HTR-8/SVneo (cell line): ENCODE results near the gene MAGI3.
"Not testable (repeated sequence)": the region's sequence is repeated elsewhere in the genome, so short reads cannot be mapped to it uniquely, and the experiment has no call there.

Experiments
- DNase-seq: peaks from one replicate; pipeline ENCODE4 v3.0.0; 2011; ENCODE audit warnings: low spot score, mixed read lengths; ENCODE audit not compliant: insufficient read length
- FAIRE-seq: peaks from 2 replicates; lab custom pipeline; 2011; peaks lifted over from hg19 to GRCh38; lab: Jason Lieb, UNC

Gene MAGI3

GRCh38 chr1:113675302-113675701 is 285.0 kb downstream of the MAGI3 start:
- DNase-seq, result no peak
- FAIRE-seq, result no peak

- no peak for FAIRE-seq
Observed at GRCh38 chr1:113676524-113676923, 286.2 kb downstream of the MAGI3 start.

DNA sequence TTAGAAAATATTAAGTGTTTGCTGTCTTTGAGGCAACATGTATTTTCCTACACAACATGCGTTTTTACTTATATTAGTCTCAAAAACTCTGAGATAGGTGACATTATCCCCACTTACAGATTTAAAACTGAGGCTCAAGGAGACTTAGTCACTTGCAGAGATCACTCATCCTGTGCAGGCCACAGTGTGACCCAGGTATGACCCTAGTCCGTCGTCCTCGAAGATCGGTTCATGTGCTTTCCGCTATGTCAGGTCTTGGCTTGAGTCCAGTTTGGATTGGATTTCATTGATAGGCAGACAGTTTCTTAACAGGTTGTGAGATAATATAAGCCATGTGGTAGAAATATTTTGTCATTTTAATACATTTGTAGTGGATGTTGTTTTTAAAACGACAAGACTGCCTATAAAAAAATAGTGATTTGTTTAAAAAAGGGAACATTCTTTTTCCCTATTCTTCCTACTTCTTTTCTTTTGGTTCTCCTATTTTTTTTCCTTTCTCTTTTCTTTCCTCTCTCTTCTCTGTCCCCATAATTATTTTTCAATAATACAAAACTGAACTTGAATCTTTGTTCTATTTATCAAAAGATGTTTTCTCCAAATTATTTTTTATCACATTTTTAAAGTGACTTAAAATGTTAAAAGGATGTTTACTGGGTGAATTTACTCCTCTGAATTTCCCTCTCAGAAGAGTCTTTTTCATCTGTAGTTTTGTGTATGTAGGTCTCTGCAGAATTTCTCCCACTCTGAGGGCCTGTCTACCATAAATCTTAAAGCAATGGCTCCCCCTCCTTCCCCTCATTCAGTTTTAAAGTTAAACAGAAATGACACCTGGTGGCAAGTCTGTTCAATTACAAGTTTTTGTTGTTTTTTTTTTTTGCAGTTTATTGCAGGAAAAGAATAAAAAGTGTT is 287.2 kb downstream of the MAGI3 start:
- peak; percentile 41 for DNase-seq

More at GRCh38 chr1:113676524-113676923, 286.2 kb downstream of the MAGI3 start:
- DNase-seq, result no peak

GRCh38 chr1:113678159-113678469 is 287.8 kb downstream of the MAGI3 start:
- no peak for FAIRE-seq
- DNase-seq, result no peak

More for the DNA sequence above, 287.2 kb downstream of the MAGI3 start:
- FAIRE-seq, result no peak

GRCh38 chr1:113681596-113682337 is 291.5 kb downstream of the MAGI3 start:
- FAIRE-seq, result no peak

DNA sequence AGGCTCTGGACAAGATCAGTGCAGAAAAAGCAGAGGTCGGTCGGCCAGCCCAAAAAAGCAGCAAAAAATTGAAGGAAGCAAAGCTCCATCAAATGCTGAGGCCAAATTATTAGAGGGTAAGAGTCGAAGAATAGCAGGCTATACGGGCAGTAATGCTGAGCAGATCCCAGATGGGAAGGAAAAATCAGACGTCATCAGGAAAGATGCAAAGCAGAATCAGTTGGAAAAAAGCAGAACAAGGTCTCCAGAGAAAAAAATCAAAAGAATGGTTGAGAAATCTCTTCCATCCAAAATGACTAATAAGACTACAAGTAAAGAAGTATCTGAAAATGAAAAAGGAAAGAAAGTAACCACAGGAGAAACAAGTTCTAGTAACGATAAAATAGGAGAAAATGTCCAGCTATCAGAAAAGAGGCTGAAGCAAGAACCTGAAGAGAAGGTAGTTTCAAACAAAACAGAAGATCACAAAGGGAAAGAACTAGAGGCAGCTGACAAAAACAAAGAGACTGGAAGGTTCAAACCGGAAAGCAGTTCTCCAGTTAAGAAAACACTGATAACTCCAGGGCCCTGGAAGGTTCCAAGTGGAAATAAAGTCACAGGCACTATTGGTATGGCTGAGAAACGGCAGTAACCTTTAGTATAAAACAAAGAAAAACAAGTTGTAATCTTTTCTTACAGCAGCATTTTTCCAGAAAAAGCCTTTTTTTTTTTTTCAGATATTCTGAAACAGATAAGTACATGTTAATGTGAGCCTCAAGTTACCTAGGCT is 293.3 kb downstream of the MAGI3 start:
- no peak for DNase-seq
- no peak for FAIRE-seq

More at GRCh38 chr1:113681596-113682337, 291.5 kb downstream of the MAGI3 start:
- no peak for DNase-seq

- FAIRE-seq (no peak), DNase-seq (no peak)
Observed at GRCh38 chr1:113684153-113684541, 293.8 kb downstream of the MAGI3 start.

- no peak for DNase-seq
- no peak for FAIRE-seq
Observed at GRCh38 chr1:113686891-113687618, 296.7 kb downstream of the MAGI3 start.

- no peak for DNase-seq
- FAIRE-seq, result no peak
Observed at GRCh38 chr1:113691184-113691583, 300.9 kb downstream of the MAGI3 start.

DNA sequence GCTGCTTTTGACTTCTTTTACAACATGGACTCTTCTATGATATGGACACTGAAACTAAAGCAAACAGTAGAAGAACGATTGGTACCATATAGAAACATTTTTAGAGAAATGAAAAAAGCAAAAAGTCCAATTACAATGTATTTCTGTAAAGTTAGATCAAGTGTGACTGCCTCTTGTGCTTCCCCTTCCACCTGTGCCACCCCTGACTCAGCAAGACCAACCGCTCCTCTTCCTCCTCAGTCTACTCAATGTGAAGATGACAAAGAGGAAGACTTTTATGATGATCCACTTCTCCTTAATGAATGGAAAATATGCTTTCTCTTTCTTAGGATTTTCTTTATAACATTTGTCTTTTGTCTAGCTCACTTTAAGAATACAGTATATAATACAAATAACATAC is 302.0 kb downstream of the MAGI3 start:
- no peak for FAIRE-seq
- DNase-seq, result no peak

- FAIRE-seq, result no peak
Observed at GRCh38 chr1:113692824-113693431, 302.6 kb downstream of the MAGI3 start.

GRCh38 chr1:113694910-113695309 is 304.6 kb downstream of the MAGI3 start:
- no peak for FAIRE-seq
- DNase-seq, result no peak

More at GRCh38 chr1:113692824-113693431, 302.6 kb downstream of the MAGI3 start:
- DNase-seq, result no peak

DNA sequence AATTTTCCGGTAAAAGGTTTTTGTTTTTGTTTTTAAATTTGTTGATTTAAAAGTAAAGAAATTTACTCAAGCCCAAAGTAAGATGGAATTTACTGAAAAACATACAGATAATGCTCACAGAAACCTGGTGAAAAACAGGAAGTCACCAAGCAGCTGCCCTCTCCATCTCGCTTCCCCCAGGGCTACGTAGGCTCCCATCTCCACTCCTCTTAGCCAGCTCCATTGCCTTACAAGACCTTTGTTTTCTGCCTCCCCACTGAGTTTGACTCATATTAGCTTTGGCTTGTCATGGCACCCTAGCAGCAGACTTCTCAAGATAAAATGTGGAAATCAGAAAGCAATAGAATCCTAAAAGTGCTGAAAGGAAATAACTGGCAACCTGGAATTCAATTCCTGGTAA is 311.1 kb downstream of the MAGI3 start:
- no peak for DNase-seq
- FAIRE-seq, result no peak

- DNase-seq, result no peak
Observed at GRCh38 chr1:113714606-113715269, 324.4 kb downstream of the MAGI3 start.

DNA sequence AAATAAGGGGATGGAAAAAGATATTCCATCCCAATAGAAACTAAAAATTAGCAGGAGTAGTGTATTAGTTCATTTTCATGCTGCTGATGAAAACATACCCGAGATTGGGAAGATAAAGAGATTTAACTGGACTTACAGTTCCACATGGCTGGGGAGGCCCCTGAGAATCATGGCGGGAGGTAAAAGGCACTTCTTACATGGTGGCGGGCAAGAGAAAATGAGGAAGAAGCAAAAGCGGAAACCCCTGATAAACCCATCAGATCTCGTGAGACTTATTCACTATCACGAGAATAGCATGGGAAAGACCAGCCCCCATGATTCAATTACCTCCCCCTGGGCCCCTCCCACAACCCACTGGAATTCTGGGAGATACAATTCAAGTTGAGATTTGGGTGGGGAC is 327.2 kb downstream of the MAGI3 start:
- not testable (repeated sequence) for FAIRE-seq

More at GRCh38 chr1:113714606-113715269, 324.4 kb downstream of the MAGI3 start:
- no peak for FAIRE-seq

DNA sequence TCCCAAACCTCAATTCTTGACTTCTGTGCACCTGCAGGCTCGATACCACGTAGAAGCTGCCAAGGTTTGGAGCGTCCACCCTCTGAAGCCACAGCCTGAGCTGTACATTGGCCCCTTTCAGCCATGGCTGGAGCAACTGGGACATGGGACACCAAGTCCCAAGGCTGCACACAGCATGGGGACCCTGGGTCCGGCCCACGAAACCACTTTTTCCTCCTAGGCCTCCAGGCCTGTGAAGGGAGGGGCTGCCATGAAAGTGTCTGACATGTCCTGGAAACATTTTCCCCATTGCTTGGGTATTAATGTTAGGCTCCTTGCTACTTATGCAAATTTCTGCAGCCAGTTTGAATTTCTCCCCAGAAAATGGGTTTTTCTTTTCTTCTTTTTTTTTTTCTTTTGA is 328.3 kb downstream of the MAGI3 start:
- not testable (repeated sequence) for FAIRE-seq

More for the DNA sequence above, 327.2 kb downstream of the MAGI3 start:
- DNase-seq, result not testable (repeated sequence)

DNA sequence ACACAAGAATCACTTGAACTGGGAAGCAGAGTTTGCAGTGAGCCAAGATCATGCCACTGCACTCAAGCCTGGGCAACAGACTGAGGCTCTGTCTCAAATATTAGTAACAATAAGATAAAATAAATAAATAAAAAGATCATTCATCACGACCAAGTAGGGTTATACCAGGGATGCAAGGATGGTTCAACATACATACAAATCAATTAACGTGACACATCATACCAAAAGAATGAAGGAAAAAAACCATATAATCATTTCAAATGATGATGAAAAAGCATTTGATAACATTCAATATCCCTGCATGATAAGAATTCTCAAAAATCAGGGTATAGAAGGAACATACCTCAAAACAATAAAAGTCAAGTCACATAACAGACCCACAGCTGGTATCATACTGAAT is 330.7 kb downstream of the MAGI3 start:
- no peak for FAIRE-seq
- DNase-seq, result no peak

More for the DNA sequence above, 328.3 kb downstream of the MAGI3 start:
- DNase-seq, result not testable (repeated sequence)

- FAIRE-seq, result no peak
- DNase-seq, result no peak
Observed at GRCh38 chr1:113732802-113733201, 342.5 kb downstream of the MAGI3 start.
